ENCODE measurements around the gene NQO1.

NQO1 gene

DNA sequence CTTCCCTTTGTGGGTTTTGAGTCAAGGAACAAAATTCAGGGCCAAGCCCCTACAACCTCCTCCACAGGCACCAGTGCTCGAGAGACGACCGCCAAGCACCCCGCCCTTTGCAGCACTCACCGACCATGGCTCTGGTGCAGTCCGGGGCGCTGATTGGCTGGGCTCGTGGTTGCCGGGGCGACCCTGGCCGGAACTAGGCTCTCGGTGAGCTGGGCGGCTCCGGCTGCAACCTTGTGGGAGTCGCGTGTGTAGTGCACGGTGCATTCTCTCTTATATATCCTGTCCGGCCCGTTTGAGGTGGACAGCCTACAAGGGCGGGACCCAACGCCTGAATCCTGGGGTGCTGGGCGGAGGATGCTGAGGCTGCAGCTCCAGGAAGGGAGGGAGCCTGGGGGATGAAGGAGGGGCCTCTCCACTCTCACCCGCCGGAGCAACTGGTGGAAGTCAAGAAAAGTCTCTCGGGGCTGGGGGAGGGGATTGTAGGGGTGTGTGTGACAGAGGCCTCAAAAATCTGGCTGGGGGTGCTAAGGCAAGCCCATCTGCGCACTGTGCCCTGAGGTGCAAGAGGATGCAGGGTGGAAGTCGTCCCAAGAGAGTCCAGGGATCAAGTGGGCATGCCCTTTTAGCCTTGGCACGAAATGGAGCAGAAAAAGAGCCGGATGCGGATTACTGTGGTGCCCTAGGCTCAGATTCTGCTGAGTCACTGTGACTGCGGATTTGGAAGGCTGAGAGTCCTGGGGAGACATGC, at the start of gene NQO1:
NQO1 (minus strand) TSS at position 248 of the 748 bp plus-strand sequence; CDS start at position 127, 121 bp downstream.
- H3K36me3 ChIP-seq (ENCODE audit: control insufficient read depth, low read depth, low read length), result no peaks in the 10 kb centered on the region
- no peaks in the 10 kb centered on the region for H3K9me3 ChIP-seq (ENCODE audit: control insufficient read depth, low read depth, low read length)
- peaks cover 23% of the 10 kb centered on the region for H3K4me1 ChIP-seq (ENCODE audit: control insufficient read depth, low read depth, low read length)

DNA sequence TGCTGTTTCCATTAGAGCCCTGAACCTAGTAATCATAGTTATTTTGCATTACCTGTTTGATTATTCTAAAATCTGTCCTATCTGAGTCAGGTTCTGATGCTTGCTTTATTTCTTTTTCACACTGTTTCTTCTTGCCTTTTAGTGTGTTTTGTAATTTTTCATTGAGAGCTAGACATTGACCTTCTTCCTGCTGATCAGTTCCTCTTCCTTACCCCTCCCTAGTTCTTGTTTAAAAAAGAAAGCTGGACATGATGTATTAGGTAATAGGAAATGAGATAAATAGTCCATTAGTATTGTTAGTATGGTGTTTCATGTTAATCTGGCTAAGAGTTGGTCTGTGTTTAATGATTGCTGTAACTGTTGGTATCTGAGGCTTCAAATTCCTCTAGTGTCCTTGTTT, 49.2 kb upstream of the NQO1 start:
- H3K36me3 ChIP-seq (ENCODE audit: control insufficient read depth, low read depth, low read length), result no peaks in the 10 kb centered on the region
- no peaks in the 10 kb centered on the region for H3K27me3 ChIP-seq (ENCODE audit: control insufficient read depth, insufficient read depth, low read length)
- H3K9me3 ChIP-seq (ENCODE audit: control insufficient read depth, low read depth, low read length), result no peaks in the 10 kb centered on the region
- no peaks in the 10 kb centered on the region for H3K4me1 ChIP-seq (ENCODE audit: control insufficient read depth, low read depth, low read length)
- no peak overlapping the region for H3K4me3 ChIP-seq (ENCODE audit: low read length)
- no peak overlapping the region for H3K27ac ChIP-seq (ENCODE audit: low read length)
- H3K9ac ChIP-seq (ENCODE audit: low read length), result no peak overlapping the region

More for the DNA sequence above, at the start of gene NQO1:
- Histone ChIP-seq H3K27me3 (ENCODE audit: control insufficient read depth, insufficient read depth, low read length) (no peaks in the 10 kb centered on the region), H3K9ac (ENCODE audit: low read length) (peak within 1 kb of the TSS; percentile 89), H3K27ac (ENCODE audit: low read length) (peak within 1 kb of the TSS; percentile 97), H3K4me3 (ENCODE audit: low read length) (peak within 1 kb of the TSS; percentile 83)

DNA sequence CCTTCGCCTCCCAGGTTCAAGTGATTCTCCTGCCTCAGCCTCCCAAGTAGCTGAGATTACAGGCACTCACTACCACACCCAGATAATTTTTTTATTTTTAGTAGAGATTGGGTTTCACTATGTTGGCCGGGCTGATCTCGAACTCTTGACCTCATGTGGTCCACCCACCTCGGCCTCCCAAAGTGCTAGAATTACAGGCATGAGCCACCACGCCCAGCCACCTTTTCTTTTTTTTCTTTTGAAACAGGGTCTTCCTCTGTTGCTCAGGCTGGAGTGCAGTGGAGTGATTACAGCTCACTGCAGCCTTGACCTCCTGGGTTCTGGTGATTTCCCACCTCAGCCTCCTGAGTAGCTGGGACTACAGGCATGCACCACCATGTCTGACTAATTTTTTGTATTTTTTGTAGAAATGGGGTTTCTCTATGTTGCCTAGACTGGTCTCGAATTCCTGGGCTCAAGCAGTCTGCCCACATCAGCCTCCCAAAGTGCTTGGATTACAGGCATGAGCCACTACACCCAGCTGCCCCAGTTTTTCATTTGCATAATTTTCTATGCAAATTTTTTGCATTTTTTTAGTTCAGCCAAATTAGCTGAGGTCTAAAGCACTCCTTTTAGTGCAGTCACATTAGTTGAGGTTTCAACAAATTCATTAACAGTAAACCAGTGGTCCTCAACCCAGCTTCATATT, 47.0 kb upstream of the NQO1 start:
- no peaks in the 10 kb centered on the region for H3K36me3 ChIP-seq (ENCODE audit: control insufficient read depth, low read depth, low read length)
- no peaks in the 10 kb centered on the region for H3K27me3 ChIP-seq (ENCODE audit: control insufficient read depth, insufficient read depth, low read length)
- H3K4me1 ChIP-seq (ENCODE audit: control insufficient read depth, low read depth, low read length), result no peaks in the 10 kb centered on the region
- no peak overlapping the region for H3K4me3 ChIP-seq (ENCODE audit: low read length)
- no peaks in the 10 kb centered on the region for H3K9me3 ChIP-seq (ENCODE audit: control insufficient read depth, low read depth, low read length)
- no peak overlapping the region for H3K27ac ChIP-seq (ENCODE audit: low read length)
- no peak overlapping the region for H3K9ac ChIP-seq (ENCODE audit: low read length)

DNA sequence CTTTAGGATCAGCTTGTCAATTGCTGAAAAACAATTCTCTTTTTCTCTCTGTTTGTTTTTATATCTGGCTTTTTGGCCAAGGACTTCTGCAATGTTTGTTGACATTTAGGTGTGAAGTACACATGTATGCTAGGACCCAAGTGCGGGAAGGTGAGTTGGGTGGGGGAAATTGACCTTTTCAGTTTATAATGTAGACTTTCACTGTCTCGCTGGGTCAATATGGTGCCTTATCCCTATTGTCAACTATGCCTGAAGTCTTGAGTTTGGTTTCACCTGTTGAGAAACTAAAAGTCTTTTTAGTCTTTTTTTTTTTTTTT, 45.2 kb upstream of the NQO1 start:
- no peak overlapping the region for H3K4me3 ChIP-seq (ENCODE audit: low read length)

DNA sequence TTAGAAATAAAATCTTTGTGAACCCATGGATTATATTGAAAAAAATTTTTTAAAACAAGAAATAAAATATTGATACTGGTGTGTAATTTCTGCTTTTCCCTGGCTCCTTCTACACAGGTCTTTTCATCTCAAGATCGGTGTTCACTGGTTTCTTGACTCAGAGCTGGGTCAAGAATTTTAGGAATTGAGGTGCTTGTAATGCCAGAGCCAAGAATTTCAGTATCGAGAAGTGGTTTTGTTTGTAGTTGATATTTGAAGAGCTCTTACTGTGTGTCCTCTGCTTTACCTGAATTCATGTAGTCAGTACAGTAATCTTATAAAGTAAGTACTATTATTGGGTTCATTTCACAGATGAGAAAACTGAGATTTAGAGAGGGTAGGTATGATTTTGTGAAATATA, 43.0 kb upstream of the NQO1 start:
- Histone ChIP-seq H3K4me3 (ENCODE audit: low read length) (no peak overlapping the region), H3K27ac (ENCODE audit: low read length) (no peak overlapping the region), H3K9me3 (ENCODE audit: control insufficient read depth, low read depth, low read length) (no peaks in the 10 kb centered on the region), H3K9ac (ENCODE audit: low read length) (no peak overlapping the region), H3K4me1 (ENCODE audit: control insufficient read depth, low read depth, low read length) (no peaks in the 10 kb centered on the region), H3K27me3 (ENCODE audit: control insufficient read depth, insufficient read depth, low read length) (no peaks in the 10 kb centered on the region), H3K36me3 (ENCODE audit: control insufficient read depth, low read depth, low read length) (no peaks in the 10 kb centered on the region)

More for the DNA sequence above, 45.2 kb upstream of the NQO1 start:
- H3K9me3 ChIP-seq (ENCODE audit: control insufficient read depth, low read depth, low read length), result no peaks in the 10 kb centered on the region
- H3K27ac ChIP-seq (ENCODE audit: low read length), result no peak overlapping the region
- H3K36me3 ChIP-seq (ENCODE audit: control insufficient read depth, low read depth, low read length), result no peaks in the 10 kb centered on the region
- no peaks in the 10 kb centered on the region for H3K27me3 ChIP-seq (ENCODE audit: control insufficient read depth, insufficient read depth, low read length)
- H3K4me1 ChIP-seq (ENCODE audit: control insufficient read depth, low read depth, low read length), result no peaks in the 10 kb centered on the region
- no peak overlapping the region for H3K9ac ChIP-seq (ENCODE audit: low read length)

DNA sequence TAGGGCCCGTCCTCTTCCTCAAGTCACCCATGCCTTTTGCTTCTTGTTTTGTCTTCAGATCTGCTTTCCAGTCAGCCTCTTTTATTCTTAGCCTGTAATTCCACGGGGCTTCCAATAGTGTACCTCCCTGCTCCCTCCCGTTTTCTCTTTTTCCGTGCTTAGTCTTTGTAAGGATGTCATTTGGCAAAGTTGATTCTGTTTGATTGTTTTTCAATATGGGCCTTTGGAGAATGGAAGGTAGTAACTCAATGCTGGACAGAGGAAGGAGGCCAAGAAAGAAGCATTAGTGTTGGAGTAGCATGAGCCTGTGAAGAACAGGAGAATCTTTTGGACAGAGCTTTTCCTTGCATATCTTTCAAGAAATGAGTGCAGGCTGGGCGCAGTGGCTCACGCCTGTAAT, 42.3 kb upstream of the NQO1 start:
- H3K36me3 ChIP-seq (ENCODE audit: control insufficient read depth, low read depth, low read length), result no peaks in the 10 kb centered on the region
- H3K9me3 ChIP-seq (ENCODE audit: control insufficient read depth, low read depth, low read length), result no peaks in the 10 kb centered on the region
- H3K27me3 ChIP-seq (ENCODE audit: control insufficient read depth, insufficient read depth, low read length), result no peaks in the 10 kb centered on the region
- H3K4me1 ChIP-seq (ENCODE audit: control insufficient read depth, low read depth, low read length), result no peaks in the 10 kb centered on the region
- H3K9ac ChIP-seq (ENCODE audit: low read length), result no peak overlapping the region
- H3K27ac ChIP-seq (ENCODE audit: low read length), result no peak overlapping the region
- H3K4me3 ChIP-seq (ENCODE audit: low read length), result no peak overlapping the region

DNA sequence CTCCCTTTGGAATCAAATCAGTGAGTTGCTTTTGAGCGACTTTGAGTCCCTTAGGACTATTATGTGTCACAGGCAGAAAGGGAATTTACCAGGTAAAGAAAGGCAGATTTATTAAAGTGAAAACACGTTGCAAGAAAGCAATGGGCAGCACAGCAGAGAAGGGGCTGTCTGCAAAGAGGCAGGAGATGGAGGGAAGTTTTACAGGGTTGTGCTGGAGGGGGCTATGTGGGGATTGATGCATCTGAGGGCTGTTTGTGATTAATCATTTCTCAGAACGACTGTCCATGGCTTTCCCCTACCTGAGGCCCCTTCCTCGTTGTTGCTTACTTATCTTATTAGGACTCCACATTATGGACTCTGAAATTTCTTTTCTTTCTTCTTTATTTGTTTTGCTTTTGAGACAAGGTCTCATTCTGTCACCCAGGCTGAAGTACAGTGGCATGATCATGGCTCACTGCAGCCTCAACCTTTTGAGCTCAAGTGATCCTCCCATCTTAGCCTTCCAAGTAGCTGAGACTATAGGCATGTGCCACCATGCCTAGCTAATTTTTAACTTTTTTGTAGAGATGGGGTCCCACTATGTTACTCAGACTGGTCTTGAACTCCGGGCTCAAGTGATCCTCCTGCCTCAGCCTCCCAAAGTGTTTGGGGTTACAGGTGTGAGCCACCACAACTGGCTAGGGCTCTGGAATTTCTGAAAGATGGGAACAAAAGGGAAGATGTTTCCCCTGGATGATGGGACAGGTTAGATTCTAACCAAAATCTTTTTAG, 41.3 kb upstream of the NQO1 start:
- no peak overlapping the region for H3K27ac ChIP-seq (ENCODE audit: low read length)
- no peaks in the 10 kb centered on the region for H3K36me3 ChIP-seq (ENCODE audit: control insufficient read depth, low read depth, low read length)
- no peaks in the 10 kb centered on the region for H3K27me3 ChIP-seq (ENCODE audit: control insufficient read depth, insufficient read depth, low read length)
- H3K4me3 ChIP-seq (ENCODE audit: low read length), result no peak overlapping the region
- H3K4me1 ChIP-seq (ENCODE audit: control insufficient read depth, low read depth, low read length), result peaks cover 4% of the 10 kb centered on the region
- H3K9me3 ChIP-seq (ENCODE audit: control insufficient read depth, low read depth, low read length), result no peaks in the 10 kb centered on the region
- H3K9ac ChIP-seq (ENCODE audit: low read length), result no peak overlapping the region

DNA sequence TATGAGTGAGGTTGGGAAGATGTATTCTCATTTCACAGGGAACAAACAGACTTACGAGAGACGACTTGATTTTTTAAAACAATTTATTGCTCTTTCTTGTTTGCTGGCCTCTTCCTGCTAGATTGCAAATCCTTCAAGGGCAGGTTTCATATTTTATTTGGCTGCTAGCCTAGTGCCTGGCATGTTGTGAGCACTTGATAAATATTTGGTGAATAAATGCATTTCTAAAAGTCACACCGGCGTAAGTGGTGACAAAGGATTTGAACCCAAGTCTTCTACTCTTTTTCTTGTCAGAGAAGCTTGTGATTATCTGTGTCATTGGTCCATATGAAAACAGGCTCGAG, 37.2 kb upstream of the NQO1 start:
- Histone ChIP-seq H3K9ac (ENCODE audit: low read length) (no peak overlapping the region), H3K36me3 (ENCODE audit: control insufficient read depth, low read depth, low read length) (no peaks in the 10 kb centered on the region), H3K4me3 (ENCODE audit: low read length) (peak overlapping the region; percentile 96), H3K9me3 (ENCODE audit: control insufficient read depth, low read depth, low read length) (no peaks in the 10 kb centered on the region), H3K27ac (ENCODE audit: low read length) (no peak overlapping the region), H3K4me1 (ENCODE audit: control insufficient read depth, low read depth, low read length) (peaks cover 7% of the 10 kb centered on the region), H3K27me3 (ENCODE audit: control insufficient read depth, insufficient read depth, low read length) (no peaks in the 10 kb centered on the region)

DNA sequence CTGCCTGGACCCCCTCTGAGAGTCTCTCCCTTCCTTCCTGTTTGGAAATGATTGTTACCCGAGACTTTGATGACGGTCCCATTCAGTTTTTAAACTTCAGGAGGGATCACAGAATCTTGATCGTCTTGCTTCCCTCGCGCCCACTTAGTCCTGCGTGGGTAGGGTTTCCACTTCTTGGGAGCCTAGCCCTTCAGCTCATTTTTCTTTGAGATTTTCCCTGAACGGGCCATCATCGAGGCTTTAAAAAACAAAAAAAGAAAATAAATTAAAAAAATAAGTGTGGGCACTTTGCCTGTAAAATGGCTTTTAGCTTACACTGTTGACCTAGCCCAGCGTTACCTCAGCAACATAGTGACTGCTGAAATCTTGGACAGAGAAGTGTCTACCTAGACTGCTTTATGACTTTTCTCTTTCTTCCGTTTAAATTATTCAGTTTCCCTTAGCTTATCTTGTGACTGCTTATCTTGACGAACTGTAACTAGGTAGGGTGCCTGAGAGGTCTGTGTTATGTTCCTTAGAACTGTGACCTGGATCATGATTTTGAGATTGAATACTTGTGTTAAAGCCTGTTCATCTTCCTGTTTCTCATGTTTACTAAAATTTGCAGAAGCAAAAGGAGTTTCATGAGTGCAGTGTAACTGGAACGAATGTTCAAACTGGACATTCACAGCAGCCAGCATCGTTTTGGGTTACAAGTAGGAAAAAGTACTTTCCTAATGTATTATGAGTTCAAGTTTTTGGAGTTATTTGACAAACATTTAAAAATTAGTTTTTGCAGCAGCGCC, 36.6 kb upstream of the NQO1 start:
- peak overlapping the region; percentile 87 for H3K9ac ChIP-seq (ENCODE audit: low read length)
- peaks cover 7% of the 10 kb centered on the region for H3K4me1 ChIP-seq (ENCODE audit: control insufficient read depth, low read depth, low read length)
- H3K4me3 ChIP-seq (ENCODE audit: low read length), result peak overlapping the region; percentile 96
- peak overlapping the region; percentile 69 for H3K27ac ChIP-seq (ENCODE audit: low read length)
- no peaks in the 10 kb centered on the region for H3K9me3 ChIP-seq (ENCODE audit: control insufficient read depth, low read depth, low read length)
- no peaks in the 10 kb centered on the region for H3K36me3 ChIP-seq (ENCODE audit: control insufficient read depth, low read depth, low read length)
- no peaks in the 10 kb centered on the region for H3K27me3 ChIP-seq (ENCODE audit: control insufficient read depth, insufficient read depth, low read length)

DNA sequence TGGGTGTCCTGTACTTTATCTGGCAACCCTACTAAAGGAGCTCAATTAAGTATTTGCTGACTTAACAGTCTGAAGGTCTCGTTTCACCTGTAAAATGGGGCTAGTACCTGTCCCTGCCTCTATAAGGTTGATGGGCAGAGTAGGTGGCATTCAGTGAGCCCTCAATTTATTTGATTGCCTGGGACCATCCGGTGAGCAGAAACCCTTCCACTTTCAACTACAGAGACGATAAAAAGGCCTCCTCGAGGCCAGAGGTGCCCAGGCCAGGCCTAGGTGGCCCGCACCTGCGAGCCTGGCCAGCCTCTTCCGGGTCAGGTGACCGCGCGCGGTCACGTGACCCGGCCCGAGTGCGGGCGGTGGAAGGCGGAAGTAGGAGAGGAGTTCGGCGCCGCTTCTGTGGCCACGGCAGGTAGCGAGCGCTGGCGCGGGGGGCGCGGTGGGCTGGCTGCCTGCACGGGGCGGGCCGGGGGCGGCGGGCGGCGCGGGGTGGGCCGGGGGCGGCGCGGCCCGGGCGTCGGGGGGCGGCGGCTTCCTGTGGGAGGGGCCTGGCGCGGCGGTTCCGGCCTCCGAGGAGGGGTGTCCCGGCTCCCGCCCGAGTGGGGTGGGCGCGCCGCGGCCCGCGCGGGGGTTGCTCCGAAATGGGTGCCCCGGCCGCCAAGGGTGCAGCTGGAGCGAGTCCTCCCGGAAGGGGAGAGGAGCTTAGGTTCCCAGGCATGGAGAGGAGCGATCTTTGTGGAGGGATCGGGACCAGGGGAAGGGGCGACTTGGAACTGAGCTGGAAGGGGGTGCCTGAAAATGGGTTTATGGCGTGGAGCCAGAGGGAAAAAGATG, 35.8 kb upstream of the NQO1 start, which contains the start of gene WWP2:
WWP2 (plus strand) TSS at position 350 of the 831 bp plus-strand sequence. CDS start 24,679 bp downstream, outside the sequence.
- Histone ChIP-seq H3K4me1 (ENCODE audit: control insufficient read depth, low read depth, low read length) (peaks cover 7% of the 10 kb centered on the region), H3K9ac (ENCODE audit: low read length) (peak within 1 kb of the TSS; percentile 87), H3K27ac (ENCODE audit: low read length) (peak within 1 kb of the TSS; percentile 69), H3K27me3 (ENCODE audit: control insufficient read depth, insufficient read depth, low read length) (no peaks in the 10 kb centered on the region), H3K4me3 (ENCODE audit: low read length) (peak within 1 kb of the TSS; percentile 96), H3K36me3 (ENCODE audit: control insufficient read depth, low read depth, low read length) (no peaks in the 10 kb centered on the region), H3K9me3 (ENCODE audit: control insufficient read depth, low read depth, low read length) (no peaks in the 10 kb centered on the region)
